ENCODE measurements around the gene PRC1.

The PRC1 gene

DNA sequence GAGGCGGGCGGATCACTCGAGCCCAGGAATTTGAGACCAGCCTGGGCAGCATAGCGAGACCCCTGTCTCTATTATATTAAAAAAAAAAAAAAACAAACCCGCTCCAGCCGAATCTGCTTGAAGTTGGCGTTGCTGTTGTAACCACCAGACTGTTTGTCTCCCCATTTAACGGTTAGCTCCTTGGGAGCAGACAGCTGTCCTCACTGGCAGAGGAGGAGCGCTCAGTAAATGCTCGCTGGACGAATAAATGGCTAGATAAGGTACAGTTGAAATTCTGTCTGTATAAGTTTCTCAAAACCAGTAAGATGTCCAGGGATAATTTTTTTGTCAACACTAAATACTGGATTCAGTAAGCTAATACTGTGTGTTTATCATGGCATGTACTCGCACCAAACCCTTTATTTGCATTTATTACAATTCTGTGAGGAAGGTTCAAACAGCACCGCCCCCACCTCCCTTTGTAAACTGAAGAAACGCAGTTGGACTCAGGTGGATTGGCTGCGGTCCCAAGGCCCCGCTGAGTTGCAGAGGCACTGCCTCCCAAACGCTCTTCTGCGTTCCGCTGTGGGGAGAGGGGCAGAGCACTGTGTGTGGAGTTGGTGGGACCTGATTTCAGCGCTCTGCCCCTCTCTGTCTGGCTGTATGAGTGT, 38.6 kb downstream of the PRC1 start:
- in situ Hi-C loops (cut with MboI; ENCODE audit: low sequenced_read_pairs): no loop called here

DNA sequence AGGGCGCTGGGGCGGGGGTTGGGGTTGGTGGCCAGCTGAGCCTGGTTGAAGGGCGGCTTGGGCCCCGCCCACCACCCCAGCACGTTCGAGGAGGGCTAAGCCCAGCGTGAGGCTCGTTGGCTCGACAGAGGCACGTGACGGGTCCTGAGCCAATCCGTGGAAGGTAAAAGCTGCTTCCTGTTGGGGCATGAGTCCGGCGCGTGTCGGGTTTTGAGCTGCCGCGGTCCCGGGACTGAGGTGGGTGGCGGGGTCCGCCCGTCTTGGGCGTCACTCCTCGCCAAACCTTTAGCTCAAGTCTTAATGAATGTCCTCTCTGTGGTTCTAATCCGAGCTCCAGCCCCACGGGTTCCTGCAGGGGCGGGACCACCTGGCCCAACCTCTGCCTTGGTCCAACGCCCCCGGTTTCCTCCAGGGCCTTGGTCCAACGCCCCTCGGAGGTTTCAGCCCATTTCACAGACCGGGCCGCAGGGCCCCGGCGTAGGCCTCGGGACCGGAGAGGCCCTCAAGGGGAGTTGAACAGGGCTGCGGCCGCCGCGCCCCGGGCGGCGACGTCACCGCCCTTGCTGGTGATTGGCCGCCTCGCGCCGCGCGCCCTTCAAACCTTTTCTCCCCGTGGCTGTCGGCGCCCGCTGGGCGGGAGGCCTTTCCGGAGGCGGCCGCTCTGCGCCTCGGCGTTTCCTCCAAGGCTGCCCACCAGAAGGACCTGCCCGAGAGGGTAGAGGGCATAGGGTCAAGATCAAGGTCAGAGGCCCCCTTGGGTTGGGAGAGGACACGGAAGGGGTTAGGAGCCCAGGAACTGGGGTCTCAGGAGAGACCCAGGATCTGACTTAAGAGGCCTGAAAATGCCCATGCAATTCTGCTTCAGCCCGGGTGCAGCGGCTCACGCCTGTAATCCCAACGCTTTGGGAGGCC, 39.4 kb downstream of the PRC1 start, which contains the start of gene RCCD1:
RCCD1 (plus strand) TSS at position 173 of the 912 bp plus-strand sequence. CDS start 1,851 bp downstream, outside the sequence.
- in situ Hi-C loops (cut with MboI; ENCODE audit: low sequenced_read_pairs): no loop called here

DNA sequence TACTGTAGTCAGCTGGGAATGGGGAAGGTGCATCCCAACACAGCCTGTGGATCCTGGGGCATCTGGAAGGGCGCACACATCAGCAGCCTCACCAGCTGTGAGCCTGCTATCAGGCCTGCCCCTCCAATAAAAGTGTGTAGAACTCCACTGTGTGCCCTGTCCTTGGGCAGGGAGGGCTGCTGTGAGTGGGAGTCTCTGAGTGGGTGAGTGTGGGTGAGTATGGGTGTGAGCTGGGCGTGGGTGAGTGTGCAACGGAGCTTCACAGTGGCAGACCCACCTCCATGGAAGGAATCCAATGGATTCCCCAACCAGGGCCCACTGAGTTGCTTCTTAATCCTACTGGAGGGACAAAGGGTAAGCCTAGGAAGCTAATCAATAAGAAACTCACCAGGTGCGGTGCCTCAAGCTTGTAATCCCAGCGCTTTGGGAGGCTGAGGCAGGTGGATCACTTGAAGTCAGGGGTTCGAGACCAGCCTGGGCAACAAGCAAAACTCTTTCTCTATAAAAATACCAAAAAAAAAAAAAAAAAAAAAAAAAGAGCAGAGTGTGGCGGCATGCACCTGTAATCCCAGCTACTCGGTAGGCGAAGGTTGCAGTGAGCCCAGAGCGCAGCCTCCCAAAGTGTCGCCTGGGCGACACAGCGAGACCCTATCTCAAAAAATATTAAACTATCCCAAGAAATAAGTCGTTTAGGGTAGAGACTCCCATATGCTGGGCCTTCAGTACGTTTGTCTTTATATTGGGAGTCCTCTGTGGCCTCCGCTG, 40.2 kb downstream of the PRC1 start:
- in situ Hi-C loops (cut with MboI; ENCODE audit: low sequenced_read_pairs): no loop called here

DNA sequence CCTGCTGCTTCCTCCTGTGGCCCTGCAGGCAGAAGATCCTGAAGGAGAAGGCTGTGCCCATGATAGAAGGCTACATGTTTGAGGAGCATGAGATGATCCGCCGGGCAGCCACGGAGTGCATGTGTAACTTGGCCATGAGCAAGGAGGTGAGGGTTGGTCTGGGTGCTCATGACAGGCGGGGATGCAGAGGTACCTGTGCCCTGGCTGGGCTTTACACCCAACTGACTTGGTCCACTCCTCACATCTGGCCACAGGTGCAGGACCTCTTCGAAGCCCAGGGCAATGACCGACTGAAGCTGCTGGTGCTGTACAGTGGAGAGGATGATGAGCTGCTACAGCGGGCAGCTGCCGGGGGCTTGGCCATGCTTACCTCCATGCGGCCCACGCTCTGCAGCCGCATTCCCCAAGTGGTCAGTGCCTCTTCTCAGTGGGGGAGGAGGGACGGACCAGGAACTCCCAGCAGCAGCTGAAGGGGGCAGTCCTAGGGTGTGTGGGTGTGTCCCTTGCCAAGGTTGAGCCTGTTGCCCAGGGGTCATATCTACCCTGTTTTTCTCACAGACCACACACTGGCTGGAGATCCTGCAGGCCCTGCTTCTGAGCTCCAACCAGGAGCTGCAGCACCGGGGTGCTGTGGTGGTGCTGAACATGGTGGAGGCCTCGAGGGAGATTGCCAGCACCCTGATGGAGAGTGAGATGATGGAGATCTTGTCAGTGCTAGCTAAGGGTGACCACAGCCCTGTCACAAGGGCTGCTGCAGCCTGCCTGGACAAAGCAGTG, 41.2 kb downstream of the PRC1 start:
- in situ Hi-C loops (cut with MboI; ENCODE audit: low sequenced_read_pairs): no loop called here

DNA sequence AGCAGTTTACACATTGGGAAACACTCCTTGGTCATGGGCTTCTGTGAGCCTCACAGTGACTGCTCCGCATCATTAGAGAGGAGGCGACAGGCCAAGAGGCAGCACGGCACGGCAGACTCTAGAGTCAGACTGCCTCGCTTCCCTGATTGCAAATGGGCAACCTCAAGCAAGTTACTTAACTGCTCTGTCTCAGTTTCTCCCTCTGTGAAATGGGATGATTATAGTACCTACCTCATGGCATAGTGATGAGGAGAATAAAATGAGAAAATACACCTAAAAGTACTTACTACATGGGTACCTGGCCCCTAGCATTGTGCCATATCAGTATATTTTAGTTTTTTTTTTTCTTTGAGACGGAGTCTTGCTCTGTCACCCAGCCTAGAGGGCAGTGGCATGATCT, 43.7 kb downstream of the PRC1 start:
- in situ Hi-C loops (cut with MboI; ENCODE audit: low sequenced_read_pairs): no loop called here

DNA sequence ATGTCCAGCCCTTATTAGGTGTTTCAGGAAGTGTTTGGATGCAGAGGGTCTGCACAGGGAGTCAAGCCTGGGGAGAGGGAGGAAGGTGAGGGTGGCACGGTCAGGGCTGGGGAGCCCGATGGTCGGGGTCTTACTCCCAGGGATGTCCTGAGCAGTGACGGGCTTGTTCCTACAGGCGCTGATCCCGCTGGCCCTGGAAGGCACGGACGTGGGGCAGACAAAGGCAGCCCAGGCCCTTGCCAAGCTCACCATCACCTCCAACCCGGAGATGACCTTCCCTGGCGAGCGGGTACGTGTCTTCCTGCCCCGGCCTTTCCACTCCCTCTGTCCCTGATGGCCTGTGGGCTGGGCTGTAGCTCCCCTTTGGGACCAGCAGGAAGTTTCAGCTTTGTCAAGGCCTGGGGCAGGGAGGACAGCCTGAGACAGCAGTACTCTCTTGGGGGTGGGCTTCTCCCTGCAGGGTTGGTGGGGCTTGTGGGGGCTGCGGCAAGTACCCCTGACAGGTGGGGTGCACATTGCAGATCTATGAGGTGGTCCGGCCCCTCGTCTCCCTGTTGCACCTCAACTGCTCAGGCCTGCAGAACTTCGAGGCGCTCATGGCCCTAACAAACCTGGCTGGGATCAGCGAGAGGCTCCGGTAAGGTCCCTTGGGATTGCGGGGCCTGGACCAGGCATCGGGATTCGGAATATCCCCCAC, 44.2 kb downstream of the PRC1 start:
- in situ Hi-C loops (cut with MboI; ENCODE audit: low sequenced_read_pairs): no loop called here

DNA sequence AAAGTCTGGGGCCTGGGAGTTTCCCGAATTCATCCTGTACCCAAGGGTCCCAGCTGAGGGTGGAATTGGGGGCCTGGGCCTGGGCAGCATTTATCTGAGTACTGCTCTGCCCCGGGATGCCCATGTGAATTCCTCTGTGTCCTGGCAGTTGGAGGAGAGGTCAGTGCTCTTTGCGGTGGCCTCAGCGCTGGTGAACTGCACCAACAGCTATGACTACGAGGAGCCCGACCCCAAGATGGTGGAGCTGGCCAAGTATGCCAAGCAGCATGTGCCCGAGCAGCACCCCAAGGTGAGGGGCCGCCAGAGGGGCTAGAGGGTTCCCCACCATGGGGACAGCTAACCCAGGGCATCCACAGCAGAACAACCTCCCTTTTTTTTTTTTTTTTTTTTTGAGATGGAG, 45.8 kb downstream of the PRC1 start:
- in situ Hi-C loops (cut with MboI; ENCODE audit: low sequenced_read_pairs): no loop called here

DNA sequence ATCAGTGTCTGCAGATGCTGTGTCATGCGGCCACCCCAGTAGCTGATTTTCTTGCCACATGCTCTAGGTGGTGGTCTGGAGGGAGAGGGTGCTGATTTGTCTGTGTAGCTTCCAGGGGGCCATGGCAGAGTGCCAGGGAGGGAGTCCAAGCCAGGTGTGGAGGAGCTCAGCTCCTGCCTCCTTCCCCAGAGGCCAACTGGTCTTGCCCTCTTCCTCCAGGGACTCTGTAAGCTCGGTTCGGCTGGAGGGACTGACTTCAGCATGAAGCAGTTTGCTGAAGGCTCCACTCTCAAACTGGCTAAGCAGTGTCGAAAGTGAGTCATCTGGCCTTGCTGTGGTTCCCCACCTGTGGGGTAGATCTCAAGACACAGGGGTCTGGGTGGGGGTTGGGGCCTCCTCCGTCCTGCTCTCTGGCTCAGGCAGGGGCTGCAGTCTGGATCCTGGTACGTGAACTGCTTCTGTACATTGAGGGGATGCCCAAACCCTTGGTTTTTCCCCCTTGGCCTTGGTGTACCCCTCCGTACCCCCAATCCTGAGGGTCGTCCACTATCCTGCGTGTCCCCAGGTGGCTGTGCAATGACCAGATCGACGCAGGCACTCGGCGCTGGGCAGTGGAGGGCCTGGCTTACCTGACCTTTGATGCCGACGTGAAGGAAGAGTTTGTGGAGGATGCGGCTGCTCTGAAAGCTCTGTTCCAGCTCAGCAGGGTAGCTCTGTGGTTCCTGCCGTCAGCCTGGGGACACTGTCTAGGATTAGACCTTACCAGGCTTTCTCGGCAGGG, 46.6 kb downstream of the PRC1 start:
- in situ Hi-C loops (cut with MboI; ENCODE audit: low sequenced_read_pairs): no loop called here

DNA sequence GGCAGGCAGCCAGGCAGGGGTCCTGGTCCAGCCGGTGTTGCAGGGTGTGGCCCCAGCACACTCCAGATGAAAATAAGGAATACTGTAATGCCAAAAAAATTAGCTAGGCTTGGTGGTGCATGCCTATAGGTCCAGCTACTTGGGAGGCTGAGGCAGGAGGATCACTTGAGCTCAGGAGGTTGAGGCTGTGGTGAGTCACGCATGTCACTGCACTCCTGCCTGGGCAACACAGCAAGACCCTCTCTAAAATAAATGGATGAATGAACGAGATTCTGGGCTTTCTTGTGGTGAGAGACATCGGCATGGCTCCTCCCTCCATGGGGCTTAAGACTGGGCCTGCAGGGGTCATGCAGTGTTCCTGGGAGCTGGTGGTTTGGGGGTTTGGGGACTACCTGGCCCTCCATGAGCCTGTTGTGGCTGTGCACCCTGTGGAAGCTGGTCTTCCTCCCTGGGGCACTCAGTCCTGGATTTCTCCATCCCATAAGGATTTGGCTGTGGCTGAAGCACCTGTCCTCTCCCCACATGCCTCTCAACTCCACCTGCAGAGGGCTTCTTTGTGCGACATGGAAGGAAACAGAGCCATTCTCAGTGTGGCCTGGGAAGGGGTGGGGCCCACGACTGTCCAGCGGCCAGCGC, 47.3 kb downstream of the PRC1 start:
- in situ Hi-C loops (cut with MboI; ENCODE audit: low sequenced_read_pairs): no loop called here

DNA sequence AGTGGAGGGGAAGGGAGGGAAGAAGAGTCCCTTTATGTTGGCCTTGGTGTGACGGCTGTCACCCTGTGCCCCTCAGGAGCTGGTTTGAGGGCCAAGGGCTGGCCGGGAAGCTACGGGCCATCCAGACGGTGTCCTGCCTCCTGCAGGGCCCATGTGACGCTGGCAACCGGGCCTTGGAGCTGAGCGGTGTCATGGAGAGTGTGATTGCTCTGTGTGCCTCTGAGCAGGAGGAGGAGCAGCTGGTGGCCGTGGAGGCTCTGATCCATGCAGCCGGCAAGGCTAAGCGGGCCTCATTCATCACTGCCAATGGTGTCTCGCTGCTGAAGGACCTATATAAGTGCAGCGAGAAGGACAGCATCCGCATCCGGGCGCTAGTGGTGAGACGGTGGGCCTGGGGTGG, 47.8 kb downstream of the PRC1 start:
- in situ Hi-C loops (cut with MboI; ENCODE audit: low sequenced_read_pairs): no loop called here

DNA sequence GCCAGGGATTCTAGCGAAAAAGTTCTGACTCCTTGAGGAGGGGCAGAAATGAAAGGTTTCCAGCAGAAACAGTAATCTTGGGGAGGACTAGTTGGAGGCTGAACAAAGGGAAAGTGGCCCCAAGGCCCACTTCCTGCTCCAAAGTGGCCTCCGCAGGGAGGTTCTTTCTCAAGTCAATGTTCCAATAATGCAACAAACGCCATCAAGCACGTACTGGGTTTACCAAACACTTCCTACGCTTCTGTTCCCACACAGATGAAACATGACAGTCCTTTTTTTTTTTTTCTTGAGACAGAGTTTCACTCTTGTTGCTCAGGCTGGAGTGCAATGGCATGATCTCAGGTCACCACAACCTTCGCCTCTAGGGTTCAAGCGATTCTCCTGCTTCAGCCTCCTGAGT, 49.2 kb downstream of the PRC1 start:
- in situ Hi-C loops (cut with MboI; ENCODE audit: low sequenced_read_pairs): no loop called here

DNA sequence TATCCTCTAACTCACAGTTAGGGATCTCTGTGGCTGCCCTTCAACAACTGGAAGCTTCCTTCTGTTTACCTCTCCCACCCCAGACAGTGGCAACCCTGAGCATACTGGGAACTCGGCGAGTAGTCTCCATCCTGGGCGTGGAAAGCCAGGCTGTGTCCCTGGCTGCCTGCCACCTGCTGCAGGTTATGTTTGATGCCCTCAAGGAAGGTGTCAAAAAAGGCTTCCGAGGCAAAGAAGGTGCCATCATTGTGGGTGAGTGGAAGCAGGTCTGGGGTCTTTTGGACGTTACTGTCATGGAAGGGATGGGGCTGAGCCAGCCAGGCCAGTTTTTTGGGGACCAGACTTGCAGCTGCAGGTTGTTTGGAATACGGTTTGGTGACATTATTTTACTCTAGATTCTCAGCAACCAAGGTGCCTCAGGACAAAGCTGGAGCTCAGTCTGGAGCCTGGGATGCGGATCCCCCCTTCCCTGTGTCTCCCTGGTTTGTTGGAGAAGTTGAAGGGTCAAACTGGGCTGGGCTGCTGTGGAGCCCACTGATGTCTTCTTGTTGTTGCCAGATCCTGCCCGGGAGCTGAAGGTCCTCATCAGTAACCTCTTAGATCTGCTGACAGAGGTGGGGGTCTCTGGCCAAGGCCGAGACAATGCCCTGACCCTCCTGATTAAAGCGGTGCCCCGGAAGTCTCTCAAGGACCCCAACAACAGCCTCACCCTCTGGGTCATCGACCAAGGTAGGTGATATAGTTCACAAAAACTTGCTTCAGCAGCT, 51.8 kb downstream of the PRC1 start:
- in situ Hi-C loops (cut with MboI; ENCODE audit: low sequenced_read_pairs): no loop called here

DNA sequence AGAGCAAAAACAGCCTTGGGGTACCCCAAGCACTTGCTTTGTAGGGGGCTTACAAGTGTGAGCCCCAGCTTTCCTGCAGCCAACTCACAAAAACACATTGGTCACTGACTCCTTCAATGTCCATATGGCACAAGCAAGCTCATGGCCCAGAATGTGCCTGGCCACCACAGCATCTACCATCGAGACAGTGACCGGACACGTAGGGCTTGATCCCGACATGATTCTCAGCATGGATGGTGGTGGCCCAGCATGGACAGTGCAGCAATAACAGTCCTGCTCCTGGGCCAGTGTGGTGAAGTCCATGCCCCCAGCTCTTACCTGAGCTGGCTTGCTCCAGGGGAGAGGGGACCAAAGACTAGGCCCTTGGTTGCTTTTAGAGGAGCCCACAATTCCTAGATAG, 53.3 kb downstream of the PRC1 start:
- in situ Hi-C loops (cut with MboI; ENCODE audit: low sequenced_read_pairs): no loop called here

DNA sequence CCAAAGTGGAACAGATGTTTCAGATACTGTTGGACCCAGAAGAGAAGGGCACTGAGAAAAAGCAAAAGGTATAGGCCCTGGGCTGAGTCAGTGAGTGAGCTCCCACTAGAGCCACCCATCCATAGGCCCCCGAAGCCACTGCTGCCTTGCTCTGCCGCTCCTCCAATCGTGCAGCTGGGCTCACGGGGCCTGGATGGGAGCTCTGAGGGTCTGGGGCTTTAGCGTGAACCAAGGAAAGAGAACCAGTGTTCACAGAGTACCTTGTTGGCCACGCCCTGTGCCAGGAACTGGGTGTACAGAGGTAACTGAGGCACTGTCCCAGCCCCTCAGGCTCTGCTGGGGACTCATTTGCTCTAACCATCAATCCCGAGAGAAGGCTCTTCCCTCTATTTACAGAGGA, 54.6 kb downstream of the PRC1 start:
- in situ Hi-C loops (cut with MboI; ENCODE audit: low sequenced_read_pairs): no loop called here

DNA sequence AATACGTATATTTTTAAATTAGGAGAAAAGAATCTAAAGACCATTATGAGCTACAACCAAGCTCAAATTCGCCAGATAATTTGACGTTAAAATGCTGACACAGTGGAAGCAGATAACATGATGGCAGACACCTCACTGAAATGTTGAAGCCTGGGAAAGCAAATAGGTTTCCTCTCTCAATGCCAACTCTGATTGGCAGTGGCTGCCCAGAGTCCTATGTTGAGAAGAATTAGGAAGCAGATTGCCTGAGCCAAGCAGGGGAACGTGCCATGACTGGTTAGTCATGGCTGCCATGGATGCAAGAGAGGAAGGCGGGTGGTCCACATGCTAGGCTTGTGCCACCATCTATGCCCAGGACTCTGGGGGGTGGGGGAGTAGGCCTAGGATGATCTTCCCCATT, 56.1 kb downstream of the PRC1 start:
- in situ Hi-C loops (cut with MboI; ENCODE audit: low sequenced_read_pairs): no loop called here

DNA sequence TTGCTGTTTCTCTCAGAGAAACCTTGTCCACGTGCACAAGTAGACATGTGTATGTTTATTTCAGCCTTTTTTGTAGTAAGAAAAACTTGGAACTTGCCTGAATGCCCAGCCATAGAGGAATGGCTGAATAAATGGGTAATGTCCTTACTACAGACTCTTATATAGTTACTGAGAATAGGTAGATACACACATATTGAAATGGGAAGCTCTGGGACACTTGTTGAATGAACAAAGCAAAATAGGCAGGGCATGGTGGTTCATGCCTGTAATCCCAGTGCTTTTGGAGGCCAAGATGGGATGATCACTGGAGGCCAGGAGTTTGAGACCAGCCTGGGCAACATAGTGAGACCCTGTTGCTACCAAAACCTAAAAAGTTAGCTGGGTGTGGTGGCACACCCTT, 57.5 kb downstream of the PRC1 start:
- in situ Hi-C loops (cut with MboI; ENCODE audit: low sequenced_read_pairs): no loop called here

DNA sequence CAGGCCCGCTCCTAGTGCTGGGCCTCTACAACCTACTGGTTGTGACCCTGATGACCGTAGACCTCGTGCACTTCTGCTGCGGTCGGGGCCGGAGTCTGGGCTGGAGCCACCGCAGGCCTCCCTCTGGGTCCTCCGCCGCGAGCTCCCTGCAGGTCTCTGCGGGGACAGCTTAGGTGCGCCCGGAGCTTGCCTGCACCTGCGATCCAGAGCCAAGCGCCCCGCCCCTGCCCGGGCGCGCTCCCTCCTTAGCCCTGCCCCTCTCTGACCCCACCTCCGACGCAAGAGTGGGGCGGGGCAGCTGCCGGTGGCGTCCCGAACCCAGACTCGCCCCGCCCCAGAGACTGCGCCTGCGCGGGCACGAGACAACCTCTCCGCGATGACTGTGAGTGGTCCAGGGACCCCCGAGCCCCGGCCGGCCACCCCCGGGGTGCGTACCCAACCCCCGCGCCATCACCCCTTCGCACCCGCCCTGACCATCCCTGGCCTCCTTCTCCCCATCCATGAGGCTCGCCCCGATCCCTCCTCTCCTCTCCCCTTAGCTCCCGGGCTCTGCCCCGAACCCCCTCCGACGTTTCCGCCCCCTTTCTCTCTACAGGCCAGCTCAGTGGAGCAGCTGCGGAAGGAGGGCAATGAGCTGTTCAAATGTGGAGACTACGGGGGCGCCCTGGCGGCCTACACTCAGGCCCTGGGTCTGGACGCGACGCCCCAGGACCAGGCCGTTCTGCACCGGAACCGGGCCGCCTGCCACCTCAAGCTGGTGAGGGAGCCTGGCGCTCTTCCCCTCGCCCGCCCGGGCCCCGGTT, 59.2 kb downstream of the PRC1 start, which contains the start of gene UNC45A:
UNC45A (plus strand) TSS at position 337 of the 803 bp plus-strand sequence; CDS start at position 377, 40 bp downstream.
- in situ Hi-C loops (cut with MboI; ENCODE audit: low sequenced_read_pairs): no loop called here
